HEK293 (cell line): ENCODE results near the gene HYAL3.

Source experiments
- CTCF ChIA-PET: fragments of 350-600 bp; formaldehyde crosslinking; extraction: SDS; loops from one replicate; lab custom pipeline; 2021; ENCODE audit warnings: antibody characterized with exemption; lab: Yijun Ruan, JAX
- POLR2A ChIA-PET: fragments of 300-600 bp; formaldehyde crosslinking; extraction: SDS; loops from one replicate; lab custom pipeline; 2020; ENCODE audit warnings: antibody characterized with exemption, inconsistent platforms; lab: Yijun Ruan, JAX
- H3K27ac ChIP-seq: fragments of 200-500 bp; sonication (Bioruptor generic); 2 replicates; pipeline ENCODE4 v1.5.1; 2014; ENCODE audit warnings: low read depth, low read length, control low read depth, inconsistent platforms; ENCODE audit errors: extremely low read depth
- H3K36me3 ChIP-seq, 2 experiments: fragments of 200-500 bp in 1 of 2; sonication (Bioruptor generic) in 1 of 2; 1 replicate in 1 of 2; 2 replicates in 1 of 2; pipeline ENCODE4 v1.5.1; 2014 to 2017; ENCODE audit warnings: inconsistent platforms in 2 of 2, low read length in 2 of 2; ENCODE audit not compliant: control insufficient read depth in 2 of 2, insufficient read depth in 1 of 2
- H3K4me1 ChIP-seq: fragments of 200-500 bp; sonication (Bioruptor generic); 2 replicates; pipeline ENCODE4 v1.5.1; 2014; ENCODE audit warnings: mild to moderate bottlenecking, low read length, inconsistent platforms; ENCODE audit not compliant: control insufficient read depth, insufficient read depth
- H3K4me3 ChIP-seq: 2 replicates; pipeline ENCODE4 v1.5.1; 2011; ENCODE audit warnings: low read depth, mild to moderate bottlenecking, control low read depth, low read length, moderate library complexity
- H3K9me3 ChIP-seq: fragments of 200-500 bp; sonication (Bioruptor generic); 2 replicates; pipeline ENCODE4 v1.5.1; 2014; ENCODE audit warnings: low read depth, low read length, inconsistent platforms; ENCODE audit not compliant: control insufficient read depth, insufficient read depth
- BCL11A ChIP-seq: fragments of 450-650 bp; formaldehyde crosslinking; IDR thresholded peaks from 2 replicates; pipeline ENCODE4 v1.5.1; 2016; ENCODE audit warnings: low read depth, missing biosample characterization, missing genetic modification characterization
- GLIS2 ChIP-seq: fragments of 450-650 bp; formaldehyde crosslinking; IDR thresholded peaks from 2 replicates; pipeline ENCODE4 v1.5.1; 2016; ENCODE audit warnings: missing biosample characterization, missing genetic modification characterization
- IKZF3 ChIP-seq: fragments of 450-650 bp; IDR thresholded peaks from 2 replicates; pipeline ENCODE4 v1.5.0; 2018; ENCODE audit warnings: missing biosample characterization, mild to moderate bottlenecking, missing genetic modification characterization, moderate library complexity
- KLF10 ChIP-seq: fragments of 450-650 bp; IDR thresholded peaks from 2 replicates; pipeline ENCODE4 v1.5.1; 2018; ENCODE audit warnings: missing biosample characterization, mild to moderate bottlenecking, missing genetic modification characterization
- REPIN1 ChIP-seq: fragments of 450-650 bp; formaldehyde crosslinking; IDR thresholded peaks from 2 replicates; pipeline ENCODE4 v1.5.1; 2017; ENCODE audit warnings: missing biosample characterization, missing genetic modification characterization, low read depth
- SCRT2 ChIP-seq: fragments of 450-650 bp; formaldehyde crosslinking; IDR thresholded peaks from 2 replicates; pipeline ENCODE4 v1.5.1; 2016; ENCODE audit warnings: missing biosample characterization, missing genetic modification characterization
- SP7 ChIP-seq: fragments of 450-650 bp; formaldehyde crosslinking; IDR thresholded peaks from 2 replicates; pipeline ENCODE4 v1.5.1; 2016; ENCODE audit warnings: missing biosample characterization, missing genetic modification characterization
- TCF7L2 ChIP-seq: IDR thresholded peaks from 2 replicates; pipeline ENCODE4 v1.6.1; 2011; ENCODE audit warnings: low read depth, mild to moderate bottlenecking, inconsistent platforms, low read length, moderate library complexity, borderline replicate concordance
- ZBTB17 ChIP-seq: fragments of 450-650 bp; formaldehyde crosslinking; IDR thresholded peaks from 2 replicates; pipeline ENCODE4 v1.5.1; 2016; ENCODE audit warnings: missing biosample characterization, missing genetic modification characterization
- ZEB2 ChIP-seq: fragments of 450-650 bp; formaldehyde crosslinking; IDR thresholded peaks from 2 replicates; pipeline ENCODE4 v1.5.1; 2016; ENCODE audit warnings: missing biosample characterization, missing genetic modification characterization
- ZNF169 ChIP-seq: fragments of 450-650 bp; formaldehyde crosslinking; IDR thresholded peaks from 2 replicates; pipeline ENCODE4 v1.5.1; 2016; ENCODE audit warnings: missing biosample characterization, missing genetic modification characterization
- ZNF2 ChIP-seq: fragments of 450-650 bp; formaldehyde crosslinking; IDR thresholded peaks from 2 replicates; pipeline ENCODE4 v1.5.1; 2016; ENCODE audit warnings: missing biosample characterization, missing genetic modification characterization
- ZNF211 ChIP-seq: fragments of 450-650 bp; formaldehyde crosslinking; IDR thresholded peaks from 2 replicates; pipeline ENCODE4 v1.5.1; 2016; ENCODE audit warnings: low read depth, missing biosample characterization, missing genetic modification characterization
- ZNF214 ChIP-seq: fragments of 450-650 bp; formaldehyde crosslinking; IDR thresholded peaks from 2 replicates; pipeline ENCODE4 v1.5.1; 2017; ENCODE audit warnings: missing biosample characterization, mild to moderate bottlenecking, missing genetic modification characterization, borderline replicate concordance
- ZNF302 ChIP-seq: fragments of 450-650 bp; formaldehyde crosslinking; IDR thresholded peaks from 2 replicates; pipeline ENCODE4 v1.5.1; 2016; ENCODE audit warnings: missing biosample characterization, missing genetic modification characterization, low read depth
- ZNF354C ChIP-seq: fragments of 450-650 bp; formaldehyde crosslinking; IDR thresholded peaks from 2 replicates; pipeline ENCODE4 v1.5.1; 2016; ENCODE audit warnings: missing biosample characterization, missing genetic modification characterization, low read depth, borderline replicate concordance
- ZNF362 ChIP-seq: fragments of 450-650 bp; formaldehyde crosslinking; IDR thresholded peaks from 2 replicates; pipeline ENCODE4 v1.5.1; 2016; ENCODE audit warnings: missing biosample characterization, missing genetic modification characterization
- ZNF391 ChIP-seq: fragments of 450-650 bp; formaldehyde crosslinking; IDR thresholded peaks from 2 replicates; pipeline ENCODE4 v1.5.1; 2016; ENCODE audit warnings: low read depth, missing biosample characterization, missing genetic modification characterization, borderline replicate concordance
- ZNF473 ChIP-seq: fragments of 450-650 bp; formaldehyde crosslinking; IDR thresholded peaks from 2 replicates; pipeline ENCODE4 v1.5.1; 2017; ENCODE audit warnings: missing biosample characterization, missing genetic modification characterization
- ZNF514 ChIP-seq: fragments of 450-650 bp; formaldehyde crosslinking; IDR thresholded peaks from 2 replicates; pipeline ENCODE4 v1.5.1; 2016; ENCODE audit warnings: missing biosample characterization, missing genetic modification characterization
- ZNF549 ChIP-seq: fragments of 450-650 bp; IDR thresholded peaks from 2 replicates; pipeline ENCODE4 v1.5.1; 2018; ENCODE audit warnings: missing biosample characterization, missing genetic modification characterization, mild to moderate bottlenecking, inconsistent platforms, moderate library complexity
- ZNF629 ChIP-seq: fragments of 450-650 bp; formaldehyde crosslinking; IDR thresholded peaks from 2 replicates; pipeline ENCODE4 v1.5.1; 2017; ENCODE audit warnings: missing biosample characterization, missing genetic modification characterization
- ZNF654 ChIP-seq: fragments of 450-650 bp; formaldehyde crosslinking; IDR thresholded peaks from 2 replicates; pipeline ENCODE4 v1.5.1; 2016; ENCODE audit warnings: low read depth, missing biosample characterization, missing genetic modification characterization
- ZSCAN16 ChIP-seq: fragments of 450-650 bp; formaldehyde crosslinking; IDR thresholded peaks from 2 replicates; pipeline ENCODE4 v1.5.1; 2016; ENCODE audit warnings: missing biosample characterization, missing genetic modification characterization
- ZSCAN30 ChIP-seq: fragments of 450-650 bp; IDR thresholded peaks from 2 replicates; pipeline ENCODE4 v1.5.1; 2018; ENCODE audit warnings: missing biosample characterization, mild to moderate bottlenecking, missing genetic modification characterization, moderate library complexity
- ZXDB ChIP-seq: fragments of 450-650 bp; formaldehyde crosslinking; IDR thresholded peaks from 2 replicates; pipeline ENCODE4 v1.5.1; 2016; ENCODE audit warnings: missing biosample characterization, missing genetic modification characterization
- TF ChIP-seq, protein P1 (sequence below): fragments of 450-650 bp; formaldehyde crosslinking; IDR thresholded peaks from 2 replicates; pipeline ENCODE4 v1.5.1; 2016; ENCODE audit warnings: missing biosample characterization, missing genetic modification characterization
- TF ChIP-seq, protein P2 (sequence below): fragments of 450-650 bp; formaldehyde crosslinking; IDR thresholded peaks from 2 replicates; pipeline ENCODE4 v1.5.1; 2016; ENCODE audit warnings: missing biosample characterization, missing genetic modification characterization, low read depth
- TF ChIP-seq, protein P3 (sequence below): fragments of 450-650 bp; formaldehyde crosslinking; IDR thresholded peaks from 2 replicates; pipeline ENCODE4 v1.5.1; 2016; ENCODE audit warnings: missing biosample characterization, missing genetic modification characterization

HYAL3 gene

DNA sequence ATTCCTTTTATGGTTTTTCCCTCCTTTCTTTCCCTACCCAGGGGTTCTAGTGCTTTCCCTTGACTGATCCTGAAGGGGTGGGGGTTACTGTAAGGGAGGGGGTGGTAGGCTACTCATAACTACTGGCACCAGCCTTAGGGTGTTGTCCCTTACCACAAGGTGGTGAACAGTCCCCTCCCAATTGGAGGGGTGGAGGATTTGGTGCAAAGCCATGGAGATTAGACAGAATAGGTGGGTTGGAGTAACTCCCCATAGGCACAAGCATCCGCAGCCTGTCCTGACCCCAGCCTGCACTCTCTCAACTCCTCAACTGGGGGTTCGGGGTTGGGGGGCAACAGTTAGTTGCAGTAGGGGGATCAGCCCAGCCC lies 25.9 kb upstream of the HYAL3 start:
- Histone ChIP-seq H3K27ac (no peak overlapping the region), H3K4me3 (no peak overlapping the region), H3K9me3 (no peaks in the 10 kb centered on the region), H3K36me3 (peaks cover 3 to 46% of the 10 kb centered on the region in 2 experiments), H3K4me1 (no peaks in the 10 kb centered on the region)
- TF ChIP-seq ZNF362 (tag by site-specific recombination) (no peak), ZXDB (no peak), ZNF169 (tag by site-specific recombination) (no peak), ZSCAN16 (tag by site-specific recombination) (no peak), BCL11A (tag by site-specific recombination) (no peak), ZNF514 (no peak), ZNF391 (tag by site-specific recombination) (no peak)
- TF ChIP-seq, protein P1, sequence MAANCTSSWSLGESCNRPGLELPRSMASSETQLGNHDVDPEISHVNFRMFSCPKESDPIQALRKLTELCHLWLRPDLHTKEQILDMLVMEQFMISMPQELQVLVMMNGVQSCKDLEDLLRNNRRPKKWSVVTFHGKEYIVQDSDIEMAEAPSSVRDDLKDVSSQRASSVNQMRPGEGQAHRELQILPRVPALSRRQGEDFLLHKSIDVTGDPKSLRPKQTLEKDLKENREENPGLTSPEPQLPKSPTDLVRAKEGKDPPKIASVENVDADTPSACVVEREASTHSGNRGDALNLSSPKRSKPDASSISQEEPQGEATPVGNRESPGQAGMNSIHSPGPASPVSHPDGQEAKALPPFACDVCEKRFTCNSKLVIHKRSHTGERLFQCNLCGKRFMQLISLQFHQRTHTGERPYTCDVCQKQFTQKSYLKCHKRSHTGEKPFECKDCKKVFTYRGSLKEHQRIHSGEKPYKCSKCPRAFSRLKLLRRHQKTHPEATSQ, result no peak
- ChIA-PET CTCF (interaction anchor here (0.6 to 3.0 kb wide), 13 partner anchors 12 to 200 kb away, joined by 3 to 21 read pairs (median 5); partner anchors contain the start of genes HYAL3, LSMEM2 and NAA80), POLR2A (interaction anchor here (1.6 to 2.5 kb wide), 2 partner anchors 26 to 130 kb away, joined by 4 to 12 read pairs; partner anchors contain the start of genes HYAL3 and NAA80)

DNA sequence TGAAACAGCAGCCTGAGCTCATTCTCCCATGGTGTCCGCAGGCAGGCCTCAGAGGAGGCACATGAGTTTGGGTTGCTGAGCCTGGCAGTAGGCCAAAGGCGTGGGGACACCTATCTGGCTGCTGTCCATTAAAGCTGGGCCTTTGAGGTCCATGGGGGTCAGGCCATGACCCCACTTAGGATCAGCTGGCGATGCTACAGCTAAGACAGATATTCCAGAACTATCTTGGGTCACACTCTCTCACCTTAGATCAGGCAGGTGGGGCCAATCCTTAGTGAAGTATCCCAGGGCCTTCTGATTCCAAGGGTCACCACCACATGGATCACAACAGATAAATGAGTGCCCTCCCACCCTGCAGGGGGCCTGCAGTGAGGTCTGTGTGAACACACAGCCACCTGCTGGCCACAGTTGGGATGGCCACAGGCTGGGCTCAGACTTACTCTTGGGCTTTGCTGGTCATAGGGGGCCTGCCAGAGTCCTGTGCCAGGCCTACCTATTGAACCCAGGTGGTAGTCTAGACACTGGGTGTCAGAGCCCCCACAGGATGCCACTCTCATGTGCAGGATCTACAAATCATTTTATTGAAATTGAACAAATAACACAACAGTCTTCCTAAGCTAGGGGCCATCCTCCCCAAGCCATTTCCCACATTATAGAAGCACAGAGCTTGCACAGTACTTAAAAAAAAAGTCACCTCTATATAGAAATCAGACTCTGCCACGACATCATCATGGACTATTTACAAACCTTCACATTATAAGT lies 25.3 kb upstream of the HYAL3 start:
- Histone ChIP-seq H3K4me3 (no peak overlapping the region), H3K4me1 (no peaks in the 10 kb centered on the region), H3K27ac (no peak overlapping the region), H3K9me3 (no peaks in the 10 kb centered on the region), H3K36me3 (peaks cover 3 to 46% of the 10 kb centered on the region in 2 experiments; a peak in 2 of 3 replicates)
- CTCF ChIA-PET, result interaction anchor here (0.6 to 3.0 kb wide), 18 partner anchors 12 to 199 kb away, joined by 3 to 21 read pairs (median 4); partner anchors contain the start of genes HYAL3, LSMEM2 and NAA80
- POLR2A ChIA-PET, result interaction anchor here (0.9 to 2.5 kb wide), 4 partner anchors 13 to 130 kb away, joined by 3 to 12 read pairs (median 4); partner anchors contain the start of genes HYAL3 and NAA80
- TF ChIP-seq ZNF302 (tag by site-specific recombination) (no peak), ZEB2 (tag by site-specific recombination) (0 out of 2 replicates have a peak, but pooled peaks have one; percentile 43), ZSCAN30 (tag by site-specific recombination) (no peak), REPIN1 (tag by site-specific recombination) (no peak), ZNF2 (peak; percentile 62; the same call in 1 of the 2 replicates), ZNF354C (tag by site-specific recombination) (no peak), ZNF549 (no peak), IKZF3 (tag by site-specific recombination) (peak; percentile 48), TCF7L2 (no peak), ZNF629 (tag by site-specific recombination) (no peak), ZNF214 (tag by site-specific recombination) (no peak), ZNF654 (tag by site-specific recombination) (peak; percentile 82), KLF10 (tag by site-specific recombination) (no peak), GLIS2 (tag by site-specific recombination) (peak; percentile 93), ZNF211 (tag by site-specific recombination) (no peak), SP7 (tag by site-specific recombination) (0 out of 2 replicates have a peak, but pooled peaks have one; percentile 21), ZBTB17 (tag by site-specific recombination) (no peak), SCRT2 (no peak), ZNF473 (tag by site-specific recombination) (no peak)
- TF ChIP-seq, protein P2, sequence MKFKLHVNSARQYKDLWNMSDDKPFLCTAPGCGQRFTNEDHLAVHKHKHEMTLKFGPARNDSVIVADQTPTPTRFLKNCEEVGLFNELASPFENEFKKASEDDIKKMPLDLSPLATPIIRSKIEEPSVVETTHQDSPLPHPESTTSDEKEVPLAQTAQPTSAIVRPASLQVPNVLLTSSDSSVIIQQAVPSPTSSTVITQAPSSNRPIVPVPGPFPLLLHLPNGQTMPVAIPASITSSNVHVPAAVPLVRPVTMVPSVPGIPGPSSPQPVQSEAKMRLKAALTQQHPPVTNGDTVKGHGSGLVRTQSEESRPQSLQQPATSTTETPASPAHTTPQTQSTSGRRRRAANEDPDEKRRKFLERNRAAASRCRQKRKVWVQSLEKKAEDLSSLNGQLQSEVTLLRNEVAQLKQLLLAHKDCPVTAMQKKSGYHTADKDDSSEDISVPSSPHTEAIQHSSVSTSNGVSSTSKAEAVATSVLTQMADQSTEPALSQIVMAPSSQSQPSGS (tag by site-specific recombination), result no peak
- TF ChIP-seq, protein P3, sequence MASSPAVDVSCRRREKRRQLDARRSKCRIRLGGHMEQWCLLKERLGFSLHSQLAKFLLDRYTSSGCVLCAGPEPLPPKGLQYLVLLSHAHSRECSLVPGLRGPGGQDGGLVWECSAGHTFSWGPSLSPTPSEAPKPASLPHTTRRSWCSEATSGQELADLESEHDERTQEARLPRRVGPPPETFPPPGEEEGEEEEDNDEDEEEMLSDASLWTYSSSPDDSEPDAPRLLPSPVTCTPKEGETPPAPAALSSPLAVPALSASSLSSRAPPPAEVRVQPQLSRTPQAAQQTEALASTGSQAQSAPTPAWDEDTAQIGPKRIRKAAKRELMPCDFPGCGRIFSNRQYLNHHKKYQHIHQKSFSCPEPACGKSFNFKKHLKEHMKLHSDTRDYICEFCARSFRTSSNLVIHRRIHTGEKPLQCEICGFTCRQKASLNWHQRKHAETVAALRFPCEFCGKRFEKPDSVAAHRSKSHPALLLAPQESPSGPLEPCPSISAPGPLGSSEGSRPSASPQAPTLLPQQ (tag by site-specific recombination), result peak; percentile 49; the same call in 1 of the 2 replicates
